ENCODE data around the gene CHMP1A.
"Not testable (repeated sequence)": the region's sequence is repeated elsewhere in the genome, so short reads cannot be mapped to it uniquely, and the experiment has no call there.

CHMP1A gene

DNA sequence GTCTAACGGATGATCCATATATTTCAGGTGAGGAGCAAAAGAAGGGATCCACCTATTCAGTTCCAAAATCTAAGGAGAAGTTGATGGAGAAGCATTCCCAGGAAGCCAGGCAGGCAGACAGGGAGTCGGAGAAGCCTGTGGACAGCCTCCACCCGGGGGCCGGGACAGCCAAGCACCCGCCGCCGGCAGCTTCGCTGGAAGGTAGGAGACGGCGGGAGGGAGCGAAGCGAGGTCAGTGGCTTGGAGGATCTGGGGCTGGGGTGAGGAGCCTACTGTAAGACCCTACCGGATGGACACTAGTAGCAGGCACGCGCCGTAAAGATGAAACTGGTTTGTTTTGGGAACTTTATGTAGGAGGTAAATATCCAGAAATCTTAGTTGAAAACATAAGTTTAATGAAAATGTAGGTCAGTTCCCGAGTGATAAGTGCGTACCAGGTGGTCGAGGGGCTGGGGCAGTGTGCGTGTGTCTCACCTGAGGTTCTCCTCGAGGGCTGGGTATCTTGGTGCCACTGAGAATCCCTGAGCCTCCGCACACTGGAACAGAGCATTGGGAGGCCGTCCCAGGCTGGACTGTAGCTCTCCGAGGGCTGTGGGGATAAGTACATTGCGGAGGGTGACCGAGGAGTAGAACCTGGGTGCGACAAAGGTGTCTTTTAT is 842 bp upstream of the CHMP1A start:
- no peak for DNase-seq

DNA sequence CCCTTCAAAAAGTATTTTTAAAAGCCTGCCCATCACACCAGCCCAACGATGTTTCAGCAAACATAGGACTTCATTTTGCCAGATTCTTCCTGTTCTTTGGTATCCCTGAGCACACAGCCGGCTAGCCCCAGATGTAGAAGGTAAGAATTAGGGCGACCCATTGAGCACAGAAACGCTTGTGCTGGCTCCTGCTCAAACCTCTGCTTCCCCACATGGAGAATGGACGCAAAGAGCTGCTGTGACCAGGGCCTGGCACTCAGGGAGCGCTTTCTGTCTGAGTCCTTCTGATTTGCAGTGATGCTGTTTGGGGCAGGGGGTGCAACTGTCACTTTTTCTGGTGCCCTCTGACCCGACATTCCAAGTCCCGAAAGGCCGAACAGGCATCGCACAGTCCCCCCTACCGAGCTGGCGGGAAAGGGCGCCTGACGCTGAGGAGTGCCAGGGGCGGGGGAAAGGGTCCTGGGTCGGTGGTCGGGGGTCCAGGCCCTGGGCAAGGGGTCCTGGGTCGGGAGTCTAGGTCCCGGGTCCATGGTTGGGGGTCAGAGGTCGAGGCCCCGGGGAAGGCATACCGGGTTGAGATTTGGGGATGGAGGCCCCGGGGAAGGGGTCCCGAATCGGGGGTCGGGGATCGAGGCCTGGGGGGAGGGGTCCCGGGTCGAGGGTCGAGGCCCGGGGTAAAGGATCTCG is 930 bp downstream of the CHMP1A start:
- no peak for DNase-seq

DNA sequence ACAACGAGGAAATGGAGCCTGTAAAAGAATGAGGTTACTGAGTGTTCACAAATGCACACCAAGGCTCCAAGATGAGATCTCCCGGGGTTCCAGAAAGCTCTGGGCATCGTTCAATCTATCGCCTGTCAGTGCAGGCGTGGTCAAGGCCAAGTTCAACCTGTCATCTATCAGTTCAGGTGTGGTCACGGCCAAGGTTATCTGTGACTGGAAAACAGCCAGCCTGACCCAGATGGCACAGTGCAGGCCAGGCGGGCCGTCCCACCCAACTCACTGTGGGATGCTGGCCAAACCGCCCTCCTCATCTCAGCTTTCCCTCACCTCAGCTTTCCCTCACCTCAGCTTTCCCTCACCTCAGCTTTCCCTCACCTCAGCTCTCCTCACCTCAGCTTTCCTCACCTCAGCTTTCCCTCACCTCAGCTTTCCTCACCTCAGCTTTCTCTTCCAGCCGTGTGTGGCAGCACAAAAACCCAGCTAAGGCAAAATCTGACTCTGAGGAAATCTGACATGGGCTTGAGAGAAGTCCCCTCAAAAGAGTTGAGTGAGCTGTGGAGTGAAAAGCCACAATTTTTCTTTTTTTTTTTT is 2.4 kb downstream of the CHMP1A start:
- no peak for DNase-seq

DNA sequence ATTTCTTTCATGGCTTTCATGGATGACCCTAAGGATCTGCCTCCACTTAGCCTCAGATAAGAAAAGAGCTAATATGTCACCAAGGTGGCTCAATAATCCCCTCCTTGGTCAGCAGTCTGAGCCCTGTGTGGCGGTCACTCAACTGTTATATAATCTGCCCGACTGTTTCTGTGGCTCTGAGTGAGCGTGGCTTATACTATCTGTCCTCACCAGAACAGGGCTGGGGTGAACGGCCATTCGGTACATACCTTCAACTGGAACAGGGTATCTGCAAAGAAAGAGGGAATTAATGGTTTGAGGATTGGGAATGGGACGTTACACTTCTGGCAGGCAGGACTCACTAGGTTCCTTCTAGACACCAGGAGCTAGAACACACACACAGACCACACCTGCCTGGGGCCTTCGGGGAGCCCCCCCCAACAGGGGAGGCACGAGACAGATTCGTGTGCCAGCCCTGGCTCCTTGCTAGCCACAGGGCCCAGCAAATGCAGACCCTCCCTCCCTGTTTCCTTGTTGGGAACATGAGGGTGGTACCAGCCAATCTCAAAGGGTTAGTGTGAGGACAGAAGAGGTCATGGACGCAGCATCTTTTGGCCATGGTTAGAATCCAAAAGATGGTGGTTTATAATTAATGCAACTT is 3.7 kb downstream of the CHMP1A start:
- DNase-seq = no peak

DNA sequence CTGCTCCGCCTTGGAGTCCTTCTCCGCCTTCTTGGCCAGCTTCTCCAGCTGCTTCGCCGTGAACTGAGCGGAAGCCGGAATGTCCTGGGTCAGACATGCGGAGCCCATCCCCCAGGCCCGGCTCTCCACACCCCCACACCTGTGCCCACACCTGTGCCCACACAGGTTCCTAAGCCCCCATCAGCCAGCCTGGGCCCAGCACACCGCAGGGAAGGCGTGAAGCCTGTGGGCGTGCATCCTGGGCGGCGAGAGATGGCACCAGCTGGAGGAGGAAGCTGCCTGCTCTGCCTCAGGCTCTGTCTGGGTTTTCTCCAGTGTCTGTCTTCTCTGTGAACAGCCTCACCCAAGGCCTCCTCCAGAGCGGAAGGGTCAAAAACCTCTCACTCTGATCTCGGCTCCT is 5.9 kb downstream of the CHMP1A start:
- no peak for DNase-seq

DNA sequence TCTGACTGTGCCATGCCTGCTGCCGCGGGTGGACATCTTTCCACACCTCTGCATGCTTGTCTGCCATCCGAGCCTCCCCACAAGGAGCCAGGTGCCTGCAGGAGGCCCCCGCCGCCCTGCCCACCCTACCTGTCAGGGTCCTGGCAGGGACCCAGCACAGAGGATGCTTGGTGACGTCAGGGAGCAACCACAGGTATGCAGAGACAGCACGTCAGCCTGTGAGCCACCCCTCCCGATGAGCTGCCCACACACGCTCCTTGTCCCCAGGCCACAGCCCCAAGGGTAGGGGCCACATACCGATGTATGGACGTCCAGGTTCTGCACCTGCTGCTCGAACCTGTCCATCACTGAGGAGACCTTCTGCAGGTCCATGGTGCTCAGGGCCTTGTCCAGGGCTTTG is 10.6 kb downstream of the CHMP1A start:
- no peak for DNase-seq

DNA sequence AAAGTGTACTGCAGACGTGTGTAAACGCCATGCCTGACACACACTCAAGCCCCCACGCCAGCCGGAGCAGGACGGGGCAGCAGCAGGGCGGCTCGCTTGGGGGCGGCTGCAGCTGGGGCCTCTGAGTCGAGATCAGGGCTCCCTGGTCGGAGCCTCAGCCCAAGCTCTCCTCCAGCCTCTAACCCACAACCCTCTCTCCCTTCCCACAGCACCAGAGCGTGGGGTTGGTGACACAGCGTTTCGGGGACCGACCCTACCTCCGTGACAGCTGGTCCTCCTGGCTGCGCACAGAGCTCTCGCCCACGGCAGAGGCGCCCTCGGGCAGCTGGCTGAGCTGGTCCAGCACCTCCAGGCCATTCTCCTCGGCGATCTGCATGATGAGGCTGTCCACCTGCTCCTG is 11.2 kb downstream of the CHMP1A start:
- no peak for DNase-seq

DNA sequence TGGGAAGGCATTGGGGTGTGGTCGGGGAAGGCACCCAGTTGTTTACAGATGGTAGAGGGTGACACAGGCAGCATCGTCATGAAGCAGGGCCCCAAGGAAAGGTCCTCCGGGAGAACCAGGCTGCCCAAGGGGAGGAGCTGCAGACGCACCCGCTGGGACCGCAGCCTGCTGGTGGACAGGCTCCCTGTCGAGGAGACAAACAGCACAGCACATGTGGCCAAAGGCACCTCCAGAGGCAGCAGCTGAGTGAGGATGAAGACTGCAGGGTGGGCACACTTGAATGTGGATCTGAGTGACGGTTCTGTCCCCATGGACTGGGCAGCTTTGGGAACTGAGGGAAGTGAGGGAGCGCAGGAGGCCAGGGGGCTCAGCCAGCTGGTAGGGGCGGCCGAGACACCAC is 12.4 kb downstream of the CHMP1A start:
- DNase-seq = no peak

DNA sequence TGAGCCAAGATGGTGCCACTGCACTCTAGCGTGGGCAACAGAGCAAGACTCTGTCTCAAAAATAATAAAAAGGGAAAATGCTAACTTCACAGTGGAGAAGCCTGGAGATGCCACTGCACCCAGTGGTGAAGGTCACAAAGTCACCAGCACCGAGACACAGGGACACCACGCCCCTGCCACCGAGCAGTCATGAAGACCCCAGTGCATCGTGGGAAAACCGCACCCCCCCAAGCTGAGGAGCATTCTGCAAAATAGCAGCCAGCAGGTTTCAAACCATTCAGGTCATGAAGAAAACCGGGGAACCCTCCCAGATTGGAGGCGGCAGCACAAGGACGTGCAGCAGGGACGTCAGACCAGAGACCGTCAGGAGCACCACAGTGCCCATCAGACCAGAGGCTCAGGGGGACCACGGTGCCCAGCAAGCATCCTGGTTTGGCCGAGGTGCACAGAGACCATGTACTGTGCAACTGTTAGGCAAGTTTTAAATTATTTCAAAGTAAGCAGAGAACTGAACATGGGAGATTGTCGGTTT is 13.7 kb downstream of the CHMP1A start:
- DNase-seq = no peak

DNA sequence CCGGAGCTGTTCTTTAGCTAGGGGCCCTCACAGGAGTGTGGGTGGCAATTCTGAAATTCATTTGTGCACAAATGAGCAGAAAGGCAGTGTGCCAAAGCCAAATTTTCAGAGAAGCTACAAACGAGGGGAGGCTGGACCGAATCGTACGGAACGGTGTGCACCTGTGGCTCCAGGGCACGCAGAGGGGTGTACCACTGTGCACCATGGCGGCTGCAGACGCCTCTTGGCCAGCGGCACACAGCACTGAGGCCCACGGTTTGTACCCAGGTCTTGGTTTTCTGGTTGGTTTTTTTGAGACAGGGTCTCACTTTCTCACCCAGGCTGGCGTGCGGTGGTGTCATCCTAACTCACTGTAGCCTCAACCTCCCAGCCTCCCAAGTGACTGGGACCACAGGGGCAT is 14.9 kb downstream of the CHMP1A start:
- DNase-seq = no peak

DNA sequence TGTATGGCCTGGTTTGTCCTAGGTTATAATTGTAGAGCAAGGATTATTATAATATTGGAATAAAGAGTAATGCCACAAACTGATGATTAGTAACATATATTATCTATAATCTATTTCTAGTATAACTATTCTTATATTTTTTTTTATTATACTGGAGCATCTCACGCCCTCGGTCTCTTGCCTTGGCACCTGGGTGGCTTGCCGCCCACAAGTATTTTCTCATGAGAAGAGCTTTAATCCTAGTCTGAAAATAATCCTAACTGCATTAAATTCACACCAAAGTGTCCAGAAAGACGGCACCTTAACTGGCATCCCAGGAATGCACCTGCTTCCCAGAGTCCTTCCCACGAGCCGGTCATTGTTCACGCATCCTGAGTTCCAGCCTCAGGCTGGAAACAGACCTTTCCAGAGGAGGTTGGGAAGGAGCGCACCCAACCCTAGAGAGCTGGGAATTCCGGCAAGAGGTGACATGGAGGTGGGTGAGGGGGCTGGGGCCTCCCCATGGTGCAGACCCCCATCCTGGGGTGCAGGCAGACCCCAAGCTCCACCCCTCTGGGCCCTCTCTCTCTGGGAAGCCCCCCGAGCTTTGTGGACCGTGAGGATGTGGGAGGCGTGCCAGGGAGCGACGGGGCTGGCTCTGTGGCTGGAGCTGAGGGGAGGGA is 15.9 kb downstream of the CHMP1A start:
- DNase-seq = no peak

DNA sequence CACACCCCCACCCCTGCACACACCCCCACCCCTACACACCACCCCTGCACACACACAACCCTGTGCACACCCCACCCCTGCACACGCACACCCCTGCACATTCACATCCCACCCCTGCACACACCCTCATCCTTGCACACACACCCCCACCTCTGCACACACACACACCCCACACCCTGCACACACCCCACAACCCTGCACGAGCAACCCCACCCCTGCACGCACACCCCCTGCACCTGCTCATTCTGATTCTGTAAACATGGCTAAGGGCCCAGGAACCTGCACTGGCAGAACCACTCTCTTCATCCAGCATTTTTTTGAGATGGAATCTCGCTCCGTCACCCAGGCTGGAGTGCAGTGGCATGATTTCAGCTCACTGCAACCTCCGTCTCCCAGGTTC is 18.1 kb downstream of the CHMP1A start:
- DNase-seq = no peak

DNA sequence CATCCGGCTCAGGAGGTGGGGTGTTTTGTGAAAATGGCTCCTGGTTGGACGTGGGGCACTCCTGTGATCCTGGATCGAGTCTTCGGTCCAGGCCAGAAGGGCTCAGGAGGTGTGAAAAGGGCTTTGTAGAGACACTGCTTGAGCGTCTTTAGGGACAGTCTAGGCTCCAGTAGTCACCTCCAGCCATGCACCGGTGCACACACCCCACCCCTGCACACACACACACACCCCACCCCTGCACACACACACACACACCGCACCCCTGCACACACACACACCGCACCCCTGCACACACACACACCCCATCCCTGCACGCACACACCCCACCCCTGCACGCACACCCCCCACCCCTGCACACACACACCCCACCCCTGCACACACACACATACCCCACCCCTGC is 19.1 kb downstream of the CHMP1A start:
- no peak for DNase-seq

DNA sequence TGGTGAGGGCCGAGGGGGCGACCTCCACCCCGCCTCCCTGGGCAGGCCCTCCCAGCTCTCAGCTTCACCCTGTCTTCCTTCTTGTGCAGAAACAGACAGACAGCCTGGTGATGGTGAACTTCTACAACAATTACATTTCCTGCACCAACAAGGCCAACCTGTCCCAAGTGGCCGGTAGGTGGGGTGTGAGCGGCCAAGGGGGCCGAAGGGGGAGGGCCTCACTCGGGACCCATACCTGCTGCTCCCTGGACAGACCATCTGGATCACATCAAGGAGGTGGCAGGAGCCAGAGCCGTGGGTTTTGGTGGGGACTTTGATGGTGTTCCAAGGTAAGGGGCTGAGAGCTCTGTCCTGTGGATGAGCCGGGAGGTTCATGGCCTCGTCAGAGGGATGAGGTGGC is 20.1 kb downstream of the CHMP1A start:
- no peak for DNase-seq

DNA sequence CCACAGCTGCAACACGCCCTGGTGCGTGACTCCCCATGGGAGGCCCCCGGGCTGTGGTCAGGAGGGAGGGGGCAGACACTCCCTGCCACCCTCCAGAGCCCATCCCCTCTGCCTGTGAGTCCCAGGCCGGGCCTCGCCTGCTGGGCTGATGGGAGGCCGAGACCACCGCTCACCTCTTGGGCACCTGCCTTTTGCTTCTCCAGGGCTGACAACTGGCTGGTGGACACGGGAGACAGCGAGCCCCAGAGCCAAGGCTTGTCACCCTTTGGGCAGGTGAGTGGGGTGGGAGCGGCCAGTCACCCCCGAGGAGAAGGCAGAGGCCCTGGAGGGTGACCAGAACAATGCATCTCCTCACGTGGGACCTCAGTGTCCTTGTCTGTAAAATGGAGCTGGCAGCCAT is 20.8 kb downstream of the CHMP1A start:
- no peak for DNase-seq

DNA sequence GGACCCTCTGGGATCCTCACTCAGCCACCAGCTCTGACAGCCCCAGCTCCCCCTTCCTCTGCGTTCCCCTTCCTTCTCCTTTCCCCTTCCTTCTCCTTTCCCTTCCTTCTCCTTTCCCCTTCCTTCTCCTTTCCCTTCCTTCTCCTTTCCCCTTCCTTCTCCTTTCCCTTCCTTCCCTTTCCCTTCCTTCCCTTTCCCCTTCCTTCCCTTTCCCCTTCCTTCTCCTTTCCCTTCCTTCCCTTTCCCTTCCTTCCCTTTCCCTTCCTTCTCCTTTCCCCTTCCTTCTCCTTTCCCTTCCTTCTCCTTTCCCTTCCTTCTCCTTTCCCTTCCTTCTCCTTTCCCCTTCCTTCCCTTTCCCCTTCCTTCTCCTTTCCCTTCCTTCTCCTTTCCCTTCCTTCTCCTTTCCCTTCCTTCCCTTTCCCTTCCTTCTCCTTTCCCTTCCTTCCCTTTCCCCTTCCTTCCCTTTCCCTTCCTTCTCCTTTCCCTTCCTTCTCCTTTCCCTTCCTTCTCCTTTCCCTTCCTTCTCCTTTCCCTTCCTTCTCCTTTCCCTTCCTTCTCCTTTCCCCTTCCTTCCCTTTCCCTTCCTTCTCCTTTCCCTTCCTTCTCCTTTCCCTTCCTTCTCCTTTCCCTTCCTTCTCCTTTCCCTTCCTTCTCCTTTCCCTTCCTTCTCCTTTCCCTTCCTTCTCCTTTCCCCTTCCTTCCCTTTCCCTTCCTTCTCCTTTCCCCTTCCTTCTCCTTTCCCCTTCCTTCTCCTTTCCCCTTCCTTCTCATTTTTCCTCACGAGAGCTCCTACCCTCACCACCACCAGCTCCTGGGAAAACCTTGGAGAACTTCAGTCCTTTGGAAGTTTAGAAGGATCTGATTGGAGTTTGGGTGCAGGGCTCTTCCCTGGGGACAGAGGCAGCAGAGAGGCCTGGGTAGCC is 22.8 kb downstream of the CHMP1A start:
- not testable (repeated sequence) for DNase-seq

DNA sequence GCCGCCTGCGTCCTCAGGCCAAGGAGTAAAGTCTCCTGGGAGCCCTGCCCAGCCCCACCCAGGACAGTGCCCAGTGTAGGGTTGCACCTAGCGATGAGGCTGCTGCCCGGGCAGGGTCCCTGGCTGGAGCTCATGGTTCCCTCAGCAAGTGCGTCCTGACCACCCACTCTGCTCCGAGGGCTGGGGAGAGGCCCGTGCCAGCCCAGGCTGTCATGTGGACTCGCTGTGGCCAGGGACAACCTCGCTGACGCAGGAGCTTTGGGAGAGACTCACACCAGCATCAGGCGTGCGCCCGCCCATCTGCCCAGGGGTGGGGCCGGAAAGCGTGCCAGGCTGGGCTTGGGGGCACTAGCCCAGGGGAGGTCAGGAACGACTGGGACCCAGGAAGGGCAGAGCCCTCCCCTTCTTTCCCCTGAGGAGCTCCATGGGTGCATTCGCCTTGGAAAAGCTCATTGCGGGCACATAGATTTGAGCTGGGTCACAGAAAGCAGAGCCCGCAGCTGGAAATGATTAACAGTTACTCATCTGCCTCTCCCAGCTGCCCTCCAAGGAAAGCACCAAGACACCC is 24.4 kb downstream of the CHMP1A start:
- DNase-seq = no peak

DNA sequence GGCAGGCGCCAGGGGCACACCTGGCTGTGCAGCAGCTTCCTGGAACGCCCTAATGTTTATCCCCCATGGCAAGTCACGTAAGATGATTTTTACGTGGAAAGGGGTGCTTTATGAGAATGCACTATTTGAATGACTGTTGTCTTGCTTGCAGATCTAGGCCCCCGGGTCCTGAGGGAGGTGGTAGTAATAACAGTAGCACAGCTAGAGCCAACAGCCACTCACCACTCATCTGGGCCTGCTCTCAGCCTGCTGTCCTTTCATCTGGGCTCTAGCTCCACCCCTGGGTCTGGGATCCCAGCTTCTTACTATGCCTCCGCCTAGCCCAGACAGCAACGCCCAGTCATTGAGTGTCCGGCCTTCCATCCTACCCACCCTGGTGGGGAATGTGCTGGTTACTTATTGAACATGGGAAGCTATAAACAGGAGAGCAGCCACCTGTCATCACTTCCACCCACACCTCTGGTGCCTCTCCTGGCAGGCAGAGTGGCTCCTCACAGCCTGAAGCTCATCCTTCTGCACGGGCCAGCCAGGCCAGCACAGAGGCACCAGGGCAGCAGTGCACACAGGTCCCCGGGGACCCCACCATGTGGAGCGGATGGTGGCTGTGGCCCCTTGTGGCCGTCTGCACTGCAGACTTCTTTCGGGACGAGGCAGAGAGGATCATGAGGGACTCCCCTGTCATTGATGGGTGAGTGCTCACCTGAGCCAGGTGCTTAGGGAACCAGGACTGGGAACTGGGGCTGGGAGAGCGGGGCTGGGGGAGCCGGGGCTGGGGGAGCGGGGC is 27.5 kb downstream of the CHMP1A start:
- no peak for DNase-seq

DNA sequence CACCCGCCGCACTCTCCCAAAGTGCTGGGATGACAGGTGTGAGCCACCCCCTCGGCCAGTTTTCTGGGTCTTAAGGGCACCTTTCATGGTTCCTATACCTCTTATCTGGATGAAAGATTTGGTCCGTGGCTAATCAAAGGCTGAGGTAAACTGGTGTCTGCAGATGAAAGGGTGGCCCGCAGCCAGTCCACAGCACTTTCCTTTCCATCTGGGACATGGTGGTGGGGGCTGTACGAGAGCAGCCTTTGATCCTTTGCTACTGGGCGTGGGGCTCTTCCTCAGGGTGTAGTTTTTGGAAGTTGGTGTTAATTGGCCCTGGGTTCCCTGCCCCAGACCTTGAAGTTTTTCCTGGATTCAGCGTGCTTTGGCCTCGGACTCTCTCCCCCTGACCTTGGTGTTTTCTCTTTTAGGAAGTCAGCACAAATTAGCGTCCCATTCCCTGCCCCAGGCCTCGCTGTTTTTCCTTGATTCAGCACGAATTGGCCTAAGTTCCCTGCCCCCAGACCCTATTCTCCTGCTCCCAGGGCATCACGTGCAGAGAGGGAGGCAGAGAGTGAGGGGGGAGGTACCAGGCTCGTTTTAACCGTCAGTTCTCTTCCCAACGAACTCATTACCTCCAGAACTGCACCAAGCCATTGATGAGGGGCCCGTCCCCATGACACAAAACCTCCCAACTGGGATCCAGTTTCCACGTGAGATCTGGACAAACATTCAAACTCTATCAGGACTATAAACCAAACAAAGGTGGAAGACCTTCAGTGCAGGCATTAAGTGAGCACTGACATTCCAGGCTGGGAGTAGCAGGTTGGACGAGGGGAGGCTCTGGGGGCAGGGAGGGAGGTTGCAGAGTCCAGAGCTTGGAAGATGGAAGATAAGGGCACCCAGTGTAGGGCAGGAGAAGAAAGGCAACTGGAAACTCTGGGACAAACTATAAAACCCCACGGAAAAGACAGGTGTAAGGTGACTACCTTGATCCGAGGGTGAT is 32.4 kb downstream of the CHMP1A start:
- no peak for DNase-seq

Measured in DMS 273 treated with DMSO at 0.1 percent for 48 hours (cell line).